ENCODE results near the gene CDK13. TPM values are rescaled to one million over a fixed set of nuclear protein-coding genes. Genes with fewer than 3 reads are reported as not detected.
A peak's percentile ranks its signal among the peaks of the same experiment; 100 is the strongest.

Gene CDK13
- total RNA-seq, 1 experiment from 2014 or later, result 34.9 TPM

DNA sequence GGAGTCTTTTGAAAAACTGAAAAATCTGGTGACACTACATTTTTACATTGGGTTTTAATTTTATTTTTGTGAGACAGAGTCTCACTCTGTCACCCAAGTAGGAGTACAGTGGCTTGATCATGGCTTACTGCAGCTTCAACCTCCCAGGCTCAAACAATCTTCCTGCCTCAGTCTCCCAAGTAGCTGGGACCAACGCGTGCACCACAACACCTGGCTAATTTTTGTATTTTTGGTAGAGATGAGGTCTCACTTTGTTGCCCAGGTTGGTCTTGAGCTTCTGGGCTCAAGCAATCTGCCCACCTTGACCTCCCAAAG lies 172.8 kb downstream of the CDK13 start:
- H2AFZ ChIP-seq (ENCODE audit: low read length), result no peak overlapping the region
- TF ChIP-seq EZH2 (IDR thresholded peaks at IDR 0.05; ENCODE audit: low read length, unreplicated experiment), result no peak
- TF ChIP-seq, protein P1, sequence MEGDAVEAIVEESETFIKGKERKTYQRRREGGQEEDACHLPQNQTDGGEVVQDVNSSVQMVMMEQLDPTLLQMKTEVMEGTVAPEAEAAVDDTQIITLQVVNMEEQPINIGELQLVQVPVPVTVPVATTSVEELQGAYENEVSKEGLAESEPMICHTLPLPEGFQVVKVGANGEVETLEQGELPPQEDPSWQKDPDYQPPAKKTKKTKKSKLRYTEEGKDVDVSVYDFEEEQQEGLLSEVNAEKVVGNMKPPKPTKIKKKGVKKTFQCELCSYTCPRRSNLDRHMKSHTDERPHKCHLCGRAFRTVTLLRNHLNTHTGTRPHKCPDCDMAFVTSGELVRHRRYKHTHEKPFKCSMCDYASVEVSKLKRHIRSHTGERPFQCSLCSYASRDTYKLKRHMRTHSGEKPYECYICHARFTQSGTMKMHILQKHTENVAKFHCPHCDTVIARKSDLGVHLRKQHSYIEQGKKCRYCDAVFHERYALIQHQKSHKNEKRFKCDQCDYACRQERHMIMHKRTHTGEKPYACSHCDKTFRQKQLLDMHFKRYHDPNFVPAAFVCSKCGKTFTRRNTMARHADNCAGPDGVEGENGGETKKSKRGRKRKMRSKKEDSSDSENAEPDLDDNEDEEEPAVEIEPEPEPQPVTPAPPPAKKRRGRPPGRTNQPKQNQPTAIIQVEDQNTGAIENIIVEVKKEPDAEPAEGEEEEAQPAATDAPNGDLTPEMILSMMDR (conservative IDR thresholded peaks at IDR 0.05; ENCODE audit: low read depth, low read length), result no peak
- TF ChIP-seq EZH2phosphoT487 (IDR thresholded peaks at IDR 0.05; ENCODE audit: borderline replicate concordance, low read length), result no peak
- H3K27me3 ChIP-seq (ENCODE audit: low read length), result no peaks in the 10 kb centered on the region
- no peak for ATAC-seq
- H4K20me1 ChIP-seq (ENCODE audit: low read length), result no peaks in the 10 kb centered on the region
- H3K9me3 ChIP-seq (ENCODE audit: low read length), result no peaks in the 10 kb centered on the region
- H3K4me2 ChIP-seq (ENCODE audit: low read length), result no peak overlapping the region
- POLR2A ChIA-PET (ENCODE audit: unreplicated experiment), result no interaction called here
- H3K4me3 ChIP-seq (ENCODE audit: low read length), result no peak overlapping the region
- no peak overlapping the region for H3K27ac ChIP-seq (ENCODE audit: low read length)
- no TSS peak for BruUV-seq (replicated peaks)
- no peaks in the 10 kb centered on the region for H3K36me3 ChIP-seq (ENCODE audit: low read depth, low read length)
- intact Hi-C loops (cut with micrococcal nuclease), result no loop called here
- no peaks in the 10 kb centered on the region for H3K9me2 ChIP-seq (replicated peaks; ENCODE audit: low read length)
- DNase-seq, result no peak
- H3K79me2 ChIP-seq (ENCODE audit: low read length), result peaks cover 7% of the 10 kb centered on the region
- H3K4me1 ChIP-seq (ENCODE audit: insufficient read depth, low read length), result 0 out of 2 replicates have a peak, but pooled peaks cover 4% of the 10 kb centered on the region
- no peak overlapping the region for H3K9ac ChIP-seq (ENCODE audit: low read length)
- no peaks in the 10 kb centered on the region for H3F3A ChIP-seq (ENCODE audit: low read length, unreplicated experiment)
- CTCF ChIA-PET, result no interaction called here

DNA sequence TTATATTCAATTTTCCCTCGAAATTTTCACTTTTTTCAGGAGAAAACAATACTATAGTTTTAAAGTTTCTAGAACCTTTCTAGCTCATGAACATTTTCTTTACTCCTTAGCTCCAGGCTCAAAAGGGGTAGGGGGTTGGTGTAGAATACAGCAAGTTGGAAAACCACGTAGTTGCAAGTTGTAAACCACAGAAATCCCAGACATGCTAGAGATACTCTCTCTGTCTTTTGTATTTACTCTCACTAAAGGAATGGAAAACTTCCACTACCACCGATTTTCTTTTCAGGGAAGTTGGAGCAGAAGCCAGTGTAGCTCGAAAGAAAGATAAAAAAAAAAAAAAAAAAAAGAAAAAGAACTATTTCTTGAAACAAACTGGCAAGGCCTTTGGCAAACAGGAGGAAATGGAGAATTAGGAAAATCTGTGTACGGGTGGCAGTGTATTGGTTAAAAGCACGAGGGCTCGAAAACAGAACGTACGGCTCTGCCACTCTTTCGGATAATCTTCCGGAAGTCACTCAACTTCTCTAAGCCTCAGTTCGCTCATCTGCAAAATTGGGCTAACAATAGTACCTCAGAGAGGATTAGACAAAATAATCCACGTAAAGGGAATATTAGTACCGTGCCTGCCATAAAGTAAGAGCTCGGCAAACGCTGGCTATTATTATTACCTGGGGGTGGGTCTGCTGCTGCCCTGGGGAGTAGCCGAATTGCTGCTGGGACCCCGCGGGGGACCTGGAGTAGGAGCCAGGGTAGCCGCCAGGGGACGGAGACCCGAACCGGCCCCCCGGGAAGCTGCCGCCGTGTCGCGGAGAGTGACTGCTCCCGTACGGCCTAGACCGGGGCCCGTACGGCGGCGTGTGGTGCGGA lies 183.7 kb downstream of the CDK13 start:
- Histone ChIP-seq H3K4me2 (ENCODE audit: low read length) (peak overlapping the region; percentile 95), H3K27ac (ENCODE audit: low read length) (peak overlapping the region; percentile 68), H3F3A (ENCODE audit: low read length, unreplicated experiment) (no peaks in the 10 kb centered on the region), H3K9me2 (replicated peaks; ENCODE audit: low read length) (no peaks in the 10 kb centered on the region), H3K27me3 (ENCODE audit: low read length) (no peaks in the 10 kb centered on the region), H3K9ac (ENCODE audit: low read length) (peak overlapping the region; percentile 95), H3K4me1 (ENCODE audit: insufficient read depth, low read length) (peaks cover 12% of the 10 kb centered on the region), H3K9me3 (ENCODE audit: low read length) (no peaks in the 10 kb centered on the region), H2AFZ (ENCODE audit: low read length) (peak overlapping the region; percentile 94), H3K36me3 (ENCODE audit: low read depth, low read length) (peaks cover 5% of the 10 kb centered on the region; the same call in 1 of the 2 replicates), H3K4me3 (ENCODE audit: low read length) (peak overlapping the region; percentile 96), H3K79me2 (ENCODE audit: low read length) (peaks cover 55% of the 10 kb centered on the region), H4K20me1 (ENCODE audit: low read length) (peaks cover 16% of the 10 kb centered on the region)
- intact Hi-C loops (cut with micrococcal nuclease), result loop anchor here (2.0 kb wide), 1 partner anchor 185 kb away; no protein-coding TSS in a partner anchor
- TF ChIP-seq, protein P1 (conservative IDR thresholded peaks at IDR 0.05; ENCODE audit: low read depth, low read length), result no peak
- TF ChIP-seq EZH2 (IDR thresholded peaks at IDR 0.05; ENCODE audit: low read length, unreplicated experiment) (no peak), EZH2phosphoT487 (IDR thresholded peaks at IDR 0.05; ENCODE audit: borderline replicate concordance, low read length) (no peak)
- DNase-seq (peak; percentile 17), ATAC-seq (peak; percentile 54)
- CTCF ChIA-PET, result interaction anchor here (0.5 kb wide), 1 partner anchor 12 kb away, joined by 8 read pairs; no protein-coding TSS in a partner anchor
- POLR2A ChIA-PET (ENCODE audit: unreplicated experiment), result no interaction called here
- BruUV-seq (replicated peaks), result TSS peak; percentile 56
